HT1080 (cell line): ENCODE measurements around the gene CCL16. TPM values are rescaled to one million over a fixed set of nuclear protein-coding genes. Genes with fewer than 3 reads are reported as not detected.

Experiments used
- DNase-seq: peaks from one replicate; pipeline ENCODE4 v3.0.0-alpha.2; 2015; ENCODE audit warnings: low read depth
- total RNA-seq: library from RNA; depleted of rRNA; stranded (reverse); fragments of >200 nt; shearing (Covaris generic); gene quantifications from 2 replicates; pipeline ENCODE4 v1.2.3, GENCODE V29; 2014

CCL16 gene
- total RNA-seq, 1 experiment from 2014 or later, result not detected

DNA sequence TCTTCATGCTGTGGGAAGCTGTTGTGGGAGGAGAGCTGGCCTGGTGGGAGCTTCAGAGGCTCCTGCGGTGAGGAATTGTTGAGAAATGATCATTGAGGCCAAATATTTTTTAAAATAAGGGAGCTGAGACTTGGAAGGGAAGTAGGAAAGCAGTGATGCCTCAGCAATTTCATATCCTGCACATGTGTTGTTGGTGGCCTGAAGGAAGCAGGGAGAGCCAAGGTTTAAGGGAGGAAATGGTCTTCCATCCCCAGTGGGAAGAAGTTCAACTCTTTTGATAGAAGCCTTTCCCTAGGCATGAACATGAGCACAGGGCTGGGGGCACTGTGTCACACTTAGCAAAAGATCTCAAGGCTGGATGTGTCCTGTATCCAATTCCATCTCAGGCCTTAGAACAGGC, 5.3 kb upstream of the CCL16 start, which contains the start of gene CCL14:
CCL14 (minus strand) TSS at position 87 of the 400 bp plus-strand sequence; CDS start at position 7, 80 bp downstream.
- DNase-seq, result no peak

GRCh38 chr17:35984140-35984539, 2.8 kb upstream of the CCL16 start:
- DNase-seq, result no peak

DNA sequence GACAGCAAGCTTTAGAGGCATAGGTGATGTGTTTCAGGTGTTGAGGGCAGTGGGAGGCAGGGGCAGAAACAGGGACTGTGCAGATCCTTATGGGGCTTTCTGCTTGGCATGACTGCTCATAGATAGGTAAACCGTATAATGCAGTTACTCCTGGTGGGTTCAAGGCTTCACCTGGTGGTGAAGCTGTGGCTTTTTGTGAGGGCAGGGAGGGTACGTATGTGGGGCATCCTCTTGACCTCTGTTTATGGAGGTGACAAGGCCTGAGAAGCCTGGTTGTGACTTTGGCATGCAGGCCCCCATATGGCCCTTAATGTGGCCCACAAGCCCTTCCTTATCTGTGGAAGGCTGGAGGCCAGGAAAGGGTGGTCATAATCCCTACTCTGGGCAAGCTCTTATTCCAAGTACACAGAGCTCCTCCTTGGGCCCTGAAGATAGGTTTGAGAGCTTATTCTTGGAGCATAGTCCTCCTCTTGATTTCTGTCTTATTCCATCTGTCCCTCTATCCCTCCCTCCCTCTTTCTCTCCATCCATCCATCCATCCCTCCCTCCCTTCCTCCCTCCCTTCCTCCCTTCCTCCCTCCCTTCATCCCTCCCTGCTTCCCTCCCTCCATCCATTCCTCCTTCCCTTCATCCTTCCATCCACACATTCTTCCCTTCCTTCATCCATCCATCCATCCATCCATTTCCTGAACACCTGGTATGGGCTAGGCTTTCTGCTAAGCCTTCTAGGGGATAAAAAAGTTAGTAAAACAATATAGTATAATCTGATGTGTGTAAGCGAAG, 1.3 kb upstream of the CCL16 start:
- no peak for DNase-seq

- no peak for DNase-seq
Observed at GRCh38 chr17:35981908-35982330, 622 bp upstream of the CCL16 start.

- no peak for DNase-seq
Observed at GRCh38 chr17:35978346-35978745, 3.0 kb downstream of the CCL16 start.

DNA sequence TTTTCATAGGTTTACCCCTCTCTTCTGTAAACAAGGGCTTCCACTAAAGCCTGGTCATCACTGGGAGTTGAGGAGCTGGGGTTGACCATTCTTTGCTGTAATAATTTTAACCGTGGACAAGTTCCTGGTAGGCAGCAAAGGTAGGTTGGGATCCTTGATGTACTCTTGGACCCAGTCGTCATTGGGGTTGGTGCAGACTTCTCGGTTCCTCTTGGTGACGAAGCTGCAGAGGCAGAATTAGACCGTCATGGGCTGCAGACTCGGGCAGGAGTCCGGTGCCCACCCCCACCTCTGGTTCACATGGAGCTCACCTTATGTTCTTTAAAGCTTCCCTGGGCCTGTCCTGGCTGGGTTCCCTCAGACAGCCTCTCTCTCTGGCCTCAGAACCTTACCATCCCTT, 3.8 kb downstream of the CCL16 start:
- no peak for DNase-seq

DNA sequence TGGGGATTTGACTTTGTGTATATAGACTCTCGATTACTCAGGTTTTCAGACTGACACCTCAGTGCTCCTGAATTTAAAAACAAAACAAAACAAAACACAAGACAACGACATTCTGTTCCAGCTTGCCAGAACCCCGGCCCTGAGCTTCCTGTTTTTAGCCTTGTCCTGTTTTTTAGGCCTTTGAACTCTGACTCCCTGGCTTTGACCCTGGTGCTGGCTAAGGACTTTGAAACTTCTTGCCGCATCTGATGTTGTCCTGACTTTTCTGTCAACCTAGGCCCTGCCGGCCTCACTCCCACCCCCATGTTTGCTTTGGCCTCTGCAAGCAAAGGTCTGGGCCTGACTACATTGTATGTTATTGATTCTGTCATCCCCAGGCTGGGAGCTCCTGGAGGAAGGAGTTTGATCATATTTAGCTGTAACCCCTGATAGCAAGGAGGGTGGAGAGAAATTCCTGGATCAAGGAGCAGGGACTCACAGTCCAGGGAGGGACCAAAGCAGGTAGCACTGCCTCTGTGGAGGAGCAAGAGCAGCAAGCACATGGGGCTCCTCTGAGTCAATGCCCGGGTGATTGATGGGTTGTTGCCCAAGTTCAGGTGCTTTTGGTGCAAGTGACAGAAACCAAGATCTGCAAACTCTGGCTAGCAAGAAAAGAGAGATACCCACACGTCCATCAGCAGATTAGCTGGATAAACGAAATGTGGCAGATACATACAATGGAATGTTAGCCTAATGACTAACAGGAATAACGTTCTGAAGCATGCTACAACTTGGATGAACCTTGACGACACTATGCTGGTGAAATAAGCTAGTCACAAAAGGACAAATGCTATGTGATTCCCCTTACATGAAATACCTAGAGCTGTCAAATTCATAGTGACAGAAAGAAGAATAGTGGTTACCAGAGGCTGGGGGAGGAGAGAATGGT, 7.7 kb downstream of the CCL16 start:
- DNase-seq, result peak; percentile 8

DNA sequence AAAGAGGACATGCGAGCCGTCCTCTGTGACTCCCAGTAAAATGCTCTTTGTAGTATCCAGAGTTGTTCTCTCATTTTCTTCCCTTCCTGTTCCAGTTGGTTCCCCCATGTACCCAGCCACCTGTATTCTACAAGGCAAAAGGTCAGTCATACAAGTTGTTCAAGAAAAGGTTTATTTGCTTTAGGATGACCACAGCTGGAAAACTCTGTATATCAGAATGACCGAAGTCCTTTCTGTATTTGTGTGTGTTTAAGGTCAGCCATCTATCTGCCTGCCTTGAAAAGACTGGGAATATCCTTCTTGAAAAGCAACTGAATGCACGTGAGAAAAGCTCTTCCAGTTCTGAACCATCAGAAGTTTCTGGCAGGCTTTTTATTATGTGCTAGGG, 8.4 kb downstream of the CCL16 start:
- no peak for DNase-seq

- DNase-seq, result no peak
Observed at GRCh38 chr17:35972535-35972934, 8.8 kb downstream of the CCL16 start.

DNA sequence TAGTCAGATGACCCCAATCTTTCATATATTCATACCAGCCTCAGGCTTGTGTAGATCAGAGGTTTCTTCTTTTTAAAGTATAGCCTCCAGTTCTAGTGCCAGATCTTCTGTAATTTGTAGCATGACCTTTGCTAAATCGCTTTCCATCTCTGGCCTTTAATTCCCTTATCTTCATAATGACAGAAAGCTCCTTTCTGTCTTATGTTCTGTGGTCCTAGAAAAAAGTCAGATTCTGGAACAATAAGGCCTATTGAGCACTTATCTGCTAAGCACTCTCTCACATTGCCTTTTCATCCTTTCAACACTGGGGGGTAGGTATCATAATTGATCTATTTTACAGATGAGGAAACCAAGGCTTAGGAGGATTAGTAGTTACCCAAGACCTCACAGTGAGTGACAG, 9.2 kb downstream of the CCL16 start:
- no peak for DNase-seq

GRCh38 chr17:35969558-35970380, 11.5 kb downstream of the CCL16 start:
- DNase-seq, result peak; percentile 61

- DNase-seq, result no peak
Observed at GRCh38 chr17:35968520-35969054, 12.7 kb downstream of the CCL16 start.

- no peak for DNase-seq
Observed at GRCh38 chr17:35965272-35965671, 16.0 kb downstream of the CCL16 start.

DNA sequence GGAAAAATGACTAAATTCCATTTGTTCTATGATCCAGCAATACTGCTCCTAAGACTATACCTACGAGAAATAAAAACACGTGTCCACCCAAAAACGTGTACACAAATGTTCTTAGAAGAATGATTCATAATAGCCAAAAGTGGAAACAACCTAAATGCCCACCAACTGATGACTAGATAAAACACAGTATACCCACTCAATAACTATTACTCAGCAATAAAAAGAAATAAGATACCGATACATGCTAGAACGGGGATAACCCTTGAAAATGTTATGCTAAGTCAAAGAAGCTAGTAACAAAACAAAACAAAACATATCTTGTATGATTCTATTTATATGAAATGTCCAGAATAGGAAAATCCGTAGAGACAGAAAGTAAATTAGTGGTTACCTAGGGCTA, 17.6 kb downstream of the CCL16 start:
- no peak for DNase-seq

GRCh38 chr17:35953720-35954119, 27.6 kb downstream of the CCL16 start:
- no peak for DNase-seq

DNA sequence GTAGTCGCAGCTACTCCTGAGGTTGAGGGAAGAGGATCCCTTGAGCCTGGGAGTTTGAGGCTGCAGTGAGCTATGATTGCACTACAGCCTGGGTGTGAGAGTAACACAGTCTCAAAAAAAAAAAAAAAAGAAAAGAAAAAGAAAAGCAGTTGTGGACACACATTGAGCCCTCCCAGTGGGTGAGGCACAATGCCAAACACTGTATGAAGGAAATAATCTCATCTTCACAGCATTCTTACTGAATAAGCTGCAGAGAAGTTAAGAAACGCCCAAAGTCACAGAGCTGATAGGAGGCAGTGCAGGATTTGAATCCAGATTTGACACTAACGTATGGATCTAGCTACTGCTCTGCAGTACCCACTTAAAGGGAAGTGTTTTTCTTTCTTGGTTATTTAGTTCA, 31.9 kb downstream of the CCL16 start:
- no peak for DNase-seq

DNA sequence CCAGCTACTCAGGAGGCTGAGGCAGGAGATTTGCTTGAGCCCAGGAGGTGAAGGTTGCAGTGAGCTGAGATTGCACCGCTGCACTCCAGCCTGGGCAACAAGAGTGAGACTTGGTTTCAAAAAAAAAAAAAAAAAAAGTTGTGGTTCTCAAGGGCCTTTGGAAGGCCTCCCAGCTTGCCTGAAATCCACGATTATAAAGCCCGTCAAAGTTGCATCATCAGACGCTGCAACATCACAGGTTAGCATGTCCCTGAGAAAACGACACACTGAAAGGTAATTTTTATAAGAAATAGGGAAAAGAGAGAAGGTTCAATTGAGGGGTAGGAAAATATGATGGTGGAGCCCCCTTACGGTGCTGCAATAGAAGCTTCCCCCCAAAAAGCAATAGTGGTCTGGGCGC, 33.2 kb downstream of the CCL16 start:
- DNase-seq, result no peak

DNA sequence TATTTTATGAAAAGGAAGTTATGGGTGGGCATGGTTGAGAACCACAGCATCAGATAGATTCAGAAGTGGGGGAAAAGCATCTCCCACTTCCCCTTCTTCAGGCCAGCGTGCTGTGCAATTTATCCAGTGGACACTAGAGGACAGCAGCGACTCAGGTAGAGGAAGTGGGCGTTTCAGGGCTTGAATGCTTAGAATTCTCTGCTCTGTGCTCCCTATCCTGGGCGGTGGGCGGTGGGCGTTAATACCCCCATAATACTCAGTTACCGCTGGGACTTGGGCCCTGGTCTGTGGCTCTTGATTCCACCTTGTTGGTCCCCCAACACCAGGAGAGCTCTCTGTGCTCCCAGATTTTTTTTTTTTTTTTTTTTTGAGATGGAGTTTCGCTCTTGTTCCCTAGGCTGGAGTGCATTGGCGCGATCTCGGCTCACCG, 34.1 kb downstream of the CCL16 start:
- DNase-seq, result peak; percentile 62

DNA sequence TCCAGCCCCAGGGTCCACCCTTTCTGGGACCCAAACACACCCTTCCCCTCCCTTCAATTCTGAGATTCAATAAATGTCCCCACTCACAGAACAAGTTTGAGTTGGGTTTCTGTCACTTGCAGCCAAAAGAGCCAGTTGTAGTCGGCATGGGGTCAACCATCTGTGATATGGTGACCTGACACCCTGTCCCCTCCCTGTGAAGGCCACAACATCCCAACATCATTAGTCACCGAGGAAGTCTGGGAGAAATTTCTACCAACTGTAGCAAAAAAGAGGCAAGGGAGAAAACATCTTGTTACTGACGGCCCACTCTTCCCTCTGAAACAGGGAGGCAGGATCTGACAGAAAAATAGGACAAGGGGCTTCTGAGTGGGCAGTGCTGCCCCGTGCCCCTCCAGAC, 37.1 kb downstream of the CCL16 start:
- DNase-seq, result peak; percentile 47

DNA sequence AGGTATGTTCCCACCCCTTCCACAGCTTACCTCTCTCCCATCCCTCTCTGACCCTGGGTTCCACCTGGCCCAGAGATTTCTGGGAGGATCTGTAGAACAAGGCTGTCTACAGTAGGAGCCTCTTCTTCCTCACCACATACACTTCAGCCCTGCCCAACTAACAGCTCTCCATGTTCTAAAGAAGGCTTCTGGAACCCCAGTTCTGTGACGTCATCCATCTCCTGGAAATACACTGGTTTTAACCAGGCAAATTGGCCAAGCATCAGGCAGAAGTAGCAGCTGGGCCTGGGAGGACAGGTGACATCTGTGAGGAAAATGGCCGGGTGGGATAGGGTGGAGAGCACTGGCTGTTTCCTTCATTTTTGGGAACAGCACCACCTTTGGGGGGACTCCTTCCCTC, 37.8 kb downstream of the CCL16 start, which contains the start of gene LYZL6:
LYZL6 (minus strand) TSS at position 177 of the 400 bp plus-strand sequence. CDS start 4,357 bp downstream, outside the sequence.
- DNase-seq, result no peak

DNA sequence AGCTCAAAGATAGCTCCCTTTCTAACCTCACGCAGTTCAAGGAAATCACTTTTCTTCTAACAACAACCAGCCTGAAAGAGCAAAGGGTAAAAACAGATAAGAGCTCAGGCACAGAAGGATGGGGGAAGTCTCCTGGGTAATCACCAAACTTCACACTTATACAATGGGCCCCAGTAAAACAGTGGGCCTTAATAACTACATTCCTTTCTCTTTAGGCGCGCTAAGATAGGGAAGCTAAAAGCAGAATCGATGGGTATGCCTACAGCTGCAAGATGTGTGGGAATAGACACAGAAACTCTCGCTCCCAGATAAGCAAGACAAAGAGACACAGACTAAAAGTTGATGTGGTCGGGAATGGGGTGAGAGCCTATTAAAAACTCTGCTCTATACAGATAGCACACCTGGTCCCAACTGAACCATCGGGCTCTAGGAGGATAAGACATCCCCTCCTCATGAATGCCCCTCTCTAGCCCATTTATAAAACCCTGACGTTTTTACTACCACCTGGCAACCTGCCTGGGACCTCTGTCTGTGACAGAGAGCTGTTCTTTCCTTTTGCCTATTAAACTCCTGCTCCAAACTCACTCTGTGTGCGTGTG, 38.6 kb downstream of the CCL16 start:
- no peak for DNase-seq
